HepG2 (cell line): ENCODE results near the gene WDR86.

Experiments used
- CREB1 ChIP-seq, 2 experiments: fragments of 450-650 bp in 1 of 2; IDR thresholded peaks; 2 replicates each; pipeline ENCODE4 v1.6.1; 2016 to 2017; ENCODE audit warnings: control low read depth in 1 of 2, mild to moderate bottlenecking in 1 of 2, missing compliant biosample characterization in 1 of 2, missing genetic modification characterization in 1 of 2
- HES4 ChIP-seq: sonication (generic); formaldehyde crosslinking; IDR thresholded peaks from 2 replicates; pipeline ENCODE4 v1.9.0; 2021; ENCODE audit warnings: mild to moderate bottlenecking, missing genetic modification reagents, borderline replicate concordance
- IKZF5 ChIP-seq: IDR thresholded peaks from 2 replicates; pipeline ENCODE4 v1.6.1; 2018; ENCODE audit warnings: missing genetic modification reagents, mild to moderate bottlenecking, missing compliant biosample characterization
- POLR2AphosphoS5 ChIP-seq: IDR thresholded peaks from 2 replicates; pipeline ENCODE4 v1.6.1; 2012; ENCODE audit warnings: low read depth, low read length

GRCh38 chr7:151416112-151416940 lies 6.5 kb upstream of the WDR86 start:
- no peak for TF ChIP-seq IKZF5 (CRISPR knock-in tag)
- TF ChIP-seq HES4 (CRISPR knock-in tag) = no peak
- no peak for TF ChIP-seq POLR2AphosphoS5
- TF ChIP-seq CREB1 (IDR thresholded peaks at IDR 0.05) = no peak
- no peak for TF ChIP-seq CREB1 (CRISPR knock-in tag; IDR thresholded peaks at IDR 0.05)
